ENCODE data around the gene MARVELD1. TPM values are rescaled to one million over a fixed set of nuclear protein-coding genes. Genes with fewer than 3 reads are reported as not detected.

Gene MARVELD1
- total and polyA plus RNA-seq, 2 experiments from 2014 or later, result 7.3 to 23.7 TPM

DNA sequence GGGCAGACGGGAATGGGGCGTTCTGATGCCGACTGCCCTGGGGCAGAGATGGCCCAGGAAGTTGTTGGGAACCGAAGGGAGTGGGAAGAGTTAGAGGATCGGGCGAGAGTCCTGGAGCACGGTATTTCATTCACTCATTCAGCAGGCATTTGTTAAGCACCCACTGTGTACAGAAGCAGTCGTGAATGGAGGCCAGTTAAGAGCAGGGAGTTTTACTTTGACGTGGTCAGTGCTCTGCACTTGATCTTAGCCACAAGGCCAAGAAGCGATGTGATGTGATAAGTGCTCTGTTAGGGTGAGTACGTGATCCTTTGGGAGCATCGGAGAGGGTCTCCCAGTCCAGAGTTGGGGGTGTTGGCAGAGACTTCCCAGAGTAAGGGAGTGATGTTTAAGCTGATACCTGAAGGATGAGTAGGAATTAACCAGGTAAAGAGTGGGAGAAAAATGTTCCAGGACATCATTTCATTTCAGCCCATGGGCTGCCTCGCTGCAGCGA is 24.3 kb downstream of the MARVELD1 start:
- Histone ChIP-seq H3K4me3 (peak overlapping the region; percentile 97), H3K79me2 (replicated peaks; ENCODE audit: insufficient read depth) (peaks cover 50% of the 10 kb centered on the region), H3K27ac (ENCODE audit: low read depth) (0 out of 2 replicates have a peak overlapping the region, but pooled peaks have one; percentile 14), H2AFZ (peak overlapping the region; percentile 80), H3K9me2 (ENCODE audit: insufficient read depth) (peaks cover 10% of the 10 kb centered on the region; the same call in 1 of the 2 replicates), H3F3A (replicated peaks; ENCODE audit: low read depth) (no peaks in the 10 kb centered on the region), H3K36me3 (ENCODE audit: insufficient read depth) (peaks cover 9% of the 10 kb centered on the region; the same call in 1 of the 2 replicates), H4K20me1 (replicated peaks; ENCODE audit: insufficient read depth) (peaks cover 18% of the 10 kb centered on the region), H3K27me3 (ENCODE audit: insufficient read depth) (peaks cover 27% of the 10 kb centered on the region), H3K4me1 (ENCODE audit: insufficient read depth) (peaks cover 6% of the 10 kb centered on the region), H3K4me2 (peak overlapping the region; percentile 94)
- H3K4me1 Mint-ChIP-seq, result peaks cover 11% of the 10 kb centered on the region
- H3K9me3 Mint-ChIP-seq, result peaks cover 16% of the 10 kb centered on the region
- H3K36me3 Mint-ChIP-seq (ENCODE audit: low read depth), result peaks cover 57% of the 10 kb centered on the region
- H3K27me3 Mint-ChIP-seq (ENCODE audit: insufficient read depth, low read depth, poor library complexity), result peaks cover 29% of the 10 kb centered on the region
- peak overlapping the region; percentile 38 for H3K27ac Mint-ChIP-seq
- DNase-seq (ENCODE audit: low spot score) (no peak), ATAC-seq (no peak)
- TF ChIP-seq NANOG (IDR thresholded peaks at IDR 0.05; ENCODE audit: borderline replicate concordance), result no peak
- TF ChIP-seq, protein P1, sequence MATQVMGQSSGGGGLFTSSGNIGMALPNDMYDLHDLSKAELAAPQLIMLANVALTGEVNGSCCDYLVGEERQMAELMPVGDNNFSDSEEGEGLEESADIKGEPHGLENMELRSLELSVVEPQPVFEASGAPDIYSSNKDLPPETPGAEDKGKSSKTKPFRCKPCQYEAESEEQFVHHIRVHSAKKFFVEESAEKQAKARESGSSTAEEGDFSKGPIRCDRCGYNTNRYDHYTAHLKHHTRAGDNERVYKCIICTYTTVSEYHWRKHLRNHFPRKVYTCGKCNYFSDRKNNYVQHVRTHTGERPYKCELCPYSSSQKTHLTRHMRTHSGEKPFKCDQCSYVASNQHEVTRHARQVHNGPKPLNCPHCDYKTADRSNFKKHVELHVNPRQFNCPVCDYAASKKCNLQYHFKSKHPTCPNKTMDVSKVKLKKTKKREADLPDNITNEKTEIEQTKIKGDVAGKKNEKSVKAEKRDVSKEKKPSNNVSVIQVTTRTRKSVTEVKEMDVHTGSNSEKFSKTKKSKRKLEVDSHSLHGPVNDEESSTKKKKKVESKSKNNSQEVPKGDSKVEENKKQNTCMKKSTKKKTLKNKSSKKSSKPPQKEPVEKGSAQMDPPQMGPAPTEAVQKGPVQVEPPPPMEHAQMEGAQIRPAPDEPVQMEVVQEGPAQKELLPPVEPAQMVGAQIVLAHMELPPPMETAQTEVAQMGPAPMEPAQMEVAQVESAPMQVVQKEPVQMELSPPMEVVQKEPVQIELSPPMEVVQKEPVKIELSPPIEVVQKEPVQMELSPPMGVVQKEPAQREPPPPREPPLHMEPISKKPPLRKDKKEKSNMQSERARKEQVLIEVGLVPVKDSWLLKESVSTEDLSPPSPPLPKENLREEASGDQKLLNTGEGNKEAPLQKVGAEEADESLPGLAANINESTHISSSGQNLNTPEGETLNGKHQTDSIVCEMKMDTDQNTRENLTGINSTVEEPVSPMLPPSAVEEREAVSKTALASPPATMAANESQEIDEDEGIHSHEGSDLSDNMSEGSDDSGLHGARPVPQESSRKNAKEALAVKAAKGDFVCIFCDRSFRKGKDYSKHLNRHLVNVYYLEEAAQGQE (IDR thresholded peaks at IDR 0.05; ENCODE audit: unreplicated experiment), result no peak
- TF ChIP-seq EZH2 (IDR thresholded peaks at IDR 0.05; ENCODE audit: low read depth, unreplicated experiment), result no peak
- TF ChIP-seq CTCF (conservative IDR thresholded peaks at IDR 0.05; ENCODE audit: low read depth in 2 of 2), result no peak
- TF ChIP-seq JUNB (IDR thresholded peaks at IDR 0.05; ENCODE audit: unreplicated experiment), result no peak
- TF ChIP-seq POLR2AphosphoS5 (IDR thresholded peaks at IDR 0.05; ENCODE audit: low read depth), result no peak
- no peak for TF ChIP-seq CREB1 (CRISPR knock-in tag; IDR thresholded peaks at IDR 0.05; ENCODE audit: low read depth)
- no peak for TF ChIP-seq ZNF114 (CRISPR knock-in tag; IDR thresholded peaks at IDR 0.05)
- no peak for TF ChIP-seq ZNF331 (CRISPR knock-in tag; IDR thresholded peaks at IDR 0.05; ENCODE audit: low read depth)
- TF ChIP-seq, protein P2, sequence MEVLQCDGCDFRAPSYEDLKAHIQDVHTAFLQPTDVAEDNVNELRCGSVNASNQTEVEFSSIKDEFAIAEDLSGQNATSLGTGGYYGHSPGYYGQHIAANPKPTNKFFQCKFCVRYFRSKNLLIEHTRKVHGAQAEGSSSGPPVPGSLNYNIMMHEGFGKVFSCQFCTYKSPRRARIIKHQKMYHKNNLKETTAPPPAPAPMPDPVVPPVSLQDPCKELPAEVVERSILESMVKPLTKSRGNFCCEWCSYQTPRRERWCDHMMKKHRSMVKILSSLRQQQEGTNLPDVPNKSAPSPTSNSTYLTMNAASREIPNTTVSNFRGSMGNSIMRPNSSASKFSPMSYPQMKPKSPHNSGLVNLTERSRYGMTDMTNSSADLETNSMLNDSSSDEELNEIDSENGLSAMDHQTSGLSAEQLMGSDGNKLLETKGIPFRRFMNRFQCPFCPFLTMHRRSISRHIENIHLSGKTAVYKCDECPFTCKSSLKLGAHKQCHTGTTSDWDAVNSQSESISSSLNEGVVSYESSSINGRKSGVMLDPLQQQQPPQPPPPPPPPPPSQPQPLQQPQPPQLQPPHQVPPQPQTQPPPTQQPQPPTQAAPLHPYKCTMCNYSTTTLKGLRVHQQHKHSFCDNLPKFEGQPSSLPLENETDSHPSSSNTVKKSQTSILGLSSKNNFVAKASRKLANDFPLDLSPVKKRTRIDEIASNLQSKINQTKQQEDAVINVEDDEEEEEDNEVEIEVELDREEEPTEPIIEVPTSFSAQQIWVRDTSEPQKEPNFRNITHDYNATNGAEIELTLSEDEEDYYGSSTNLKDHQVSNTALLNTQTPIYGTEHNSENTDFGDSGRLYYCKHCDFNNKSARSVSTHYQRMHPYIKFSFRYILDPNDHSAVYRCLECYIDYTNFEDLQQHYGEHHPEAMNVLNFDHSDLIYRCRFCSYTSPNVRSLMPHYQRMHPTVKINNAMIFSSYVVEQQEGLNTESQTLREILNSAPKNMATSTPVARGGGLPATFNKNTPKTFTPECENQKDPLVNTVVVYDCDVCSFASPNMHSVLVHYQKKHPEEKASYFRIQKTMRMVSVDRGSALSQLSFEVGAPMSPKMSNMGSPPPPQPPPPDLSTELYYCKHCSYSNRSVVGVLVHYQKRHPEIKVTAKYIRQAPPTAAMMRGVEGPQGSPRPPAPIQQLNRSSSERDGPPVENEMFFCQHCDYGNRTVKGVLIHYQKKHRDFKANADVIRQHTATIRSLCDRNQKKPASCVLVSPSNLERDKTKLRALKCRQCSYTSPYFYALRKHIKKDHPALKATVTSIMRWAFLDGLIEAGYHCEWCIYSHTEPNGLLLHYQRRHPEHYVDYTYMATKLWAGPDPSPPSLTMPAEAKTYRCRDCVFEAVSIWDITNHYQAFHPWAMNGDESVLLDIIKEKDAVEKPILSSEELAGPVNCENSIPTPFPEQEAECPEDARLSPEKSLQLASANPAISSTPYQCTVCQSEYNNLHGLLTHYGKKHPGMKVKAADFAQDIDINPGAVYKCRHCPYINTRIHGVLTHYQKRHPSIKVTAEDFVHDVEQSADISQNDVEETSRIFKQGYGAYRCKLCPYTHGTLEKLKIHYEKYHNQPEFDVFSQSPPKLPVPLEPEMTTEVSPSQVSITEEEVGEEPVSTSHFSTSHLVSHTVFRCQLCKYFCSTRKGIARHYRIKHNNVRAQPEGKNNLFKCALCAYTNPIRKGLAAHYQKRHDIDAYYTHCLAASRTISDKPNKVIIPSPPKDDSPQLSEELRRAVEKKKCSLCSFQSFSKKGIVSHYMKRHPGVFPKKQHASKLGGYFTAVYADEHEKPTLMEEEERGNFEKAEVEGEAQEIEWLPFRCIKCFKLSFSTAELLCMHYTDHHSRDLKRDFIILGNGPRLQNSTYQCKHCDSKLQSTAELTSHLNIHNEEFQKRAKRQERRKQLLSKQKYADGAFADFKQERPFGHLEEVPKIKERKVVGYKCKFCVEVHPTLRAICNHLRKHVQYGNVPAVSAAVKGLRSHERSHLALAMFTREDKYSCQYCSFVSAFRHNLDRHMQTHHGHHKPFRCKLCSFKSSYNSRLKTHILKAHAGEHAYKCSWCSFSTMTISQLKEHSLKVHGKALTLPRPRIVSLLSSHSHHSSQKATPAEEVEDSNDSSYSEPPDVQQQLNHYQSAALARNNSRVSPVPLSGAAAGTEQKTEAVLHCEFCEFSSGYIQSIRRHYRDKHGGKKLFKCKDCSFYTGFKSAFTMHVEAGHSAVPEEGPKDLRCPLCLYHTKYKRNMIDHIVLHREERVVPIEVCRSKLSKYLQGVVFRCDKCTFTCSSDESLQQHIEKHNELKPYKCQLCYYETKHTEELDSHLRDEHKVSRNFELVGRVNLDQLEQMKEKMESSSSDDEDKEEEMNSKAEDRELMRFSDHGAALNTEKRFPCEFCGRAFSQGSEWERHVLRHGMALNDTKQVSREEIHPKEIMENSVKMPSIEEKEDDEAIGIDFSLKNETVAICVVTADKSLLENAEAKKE (CRISPR knock-in tag; IDR thresholded peaks at IDR 0.05), result no peak
- no peak for TF ChIP-seq ETS1 (IDR thresholded peaks at IDR 0.05)
- TF ChIP-seq EZH2phosphoT487 (IDR thresholded peaks at IDR 0.05; ENCODE audit: unreplicated experiment), result no peak
- no peak for TF ChIP-seq STAT1 (IDR thresholded peaks at IDR 0.05; ENCODE audit: unreplicated experiment)
- peak overlapping the region; percentile 87 for H3K4me3 Mint-ChIP-seq
